Stimulated activated CD4-positive, alpha-beta T cell treated with anti-CD3 and anti-CD28 coated beads, Interleukin-2, amount 100 ng/mL, for 48 hours (primary cell): Measurements from ENCODE around the gene TMEM245.

Experiments
- DNase-seq, 2 donors: peaks; one replicate each; pipeline ENCODE4 v3.0.0-alpha.2; 2020

The TMEM245 gene

GRCh38 chr9:109019420-109019819 is 100.3 kb downstream of the TMEM245 start:
- no peak for DNase-seq

DNA sequence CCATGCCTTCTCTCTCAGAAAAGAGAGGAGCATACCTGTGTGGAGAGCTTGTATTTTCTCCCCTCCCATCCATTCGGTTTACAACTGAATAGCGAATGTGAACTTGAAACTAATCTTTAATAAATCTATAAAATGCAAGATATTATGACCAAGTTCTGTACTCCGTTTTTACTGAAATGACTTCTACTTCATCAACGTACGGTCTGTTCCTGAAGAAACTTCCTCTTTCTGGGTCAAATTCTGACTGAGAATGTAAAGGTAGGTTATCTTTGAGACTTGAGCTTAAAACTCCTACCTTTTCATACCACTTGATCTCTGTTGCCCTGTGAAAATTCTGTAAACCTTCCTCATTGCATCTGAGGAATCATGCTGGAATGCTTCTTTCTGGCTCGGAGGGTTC is 102.3 kb downstream of the TMEM245 start:
- DNase-seq, result no peak

DNA sequence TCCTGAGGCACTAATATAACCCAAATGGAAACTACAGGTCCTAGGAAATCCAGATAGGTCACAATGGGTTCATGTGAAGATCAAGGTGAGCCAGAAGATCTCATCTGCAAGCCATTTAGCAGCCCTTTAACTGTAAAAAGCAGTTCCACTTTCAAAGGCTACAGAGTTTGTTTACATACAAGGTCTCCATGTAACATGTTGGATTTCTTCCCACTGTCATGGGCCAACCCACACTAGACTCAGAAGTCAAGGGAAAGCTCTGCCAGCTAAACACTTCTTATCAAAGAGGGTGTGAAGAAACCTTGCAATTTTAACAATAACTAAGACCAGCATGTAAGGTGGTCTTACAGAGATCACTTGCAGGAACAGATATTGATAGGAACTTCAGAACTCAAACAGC is 102.7 kb downstream of the TMEM245 start:
- no peak for DNase-seq

DNA sequence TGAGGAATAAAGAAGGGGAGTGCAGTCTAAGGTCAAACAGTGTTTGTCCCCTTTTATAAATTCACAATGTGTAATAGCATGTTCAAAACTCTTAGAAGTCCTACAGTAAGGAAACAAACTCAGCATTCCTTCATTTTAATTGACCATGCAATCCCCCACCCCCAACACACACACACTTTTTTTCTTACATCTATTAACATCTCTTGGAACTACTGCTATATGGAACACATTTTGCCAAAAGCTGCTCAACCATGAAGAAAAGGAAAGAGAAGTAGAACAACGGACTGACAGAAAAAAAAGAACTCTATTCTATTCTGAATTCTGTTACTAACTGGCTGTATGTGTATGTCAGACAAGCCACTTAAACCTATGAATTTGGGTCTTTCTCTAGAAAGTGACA is 103.6 kb downstream of the TMEM245 start:
- DNase-seq, result no peak

DNA sequence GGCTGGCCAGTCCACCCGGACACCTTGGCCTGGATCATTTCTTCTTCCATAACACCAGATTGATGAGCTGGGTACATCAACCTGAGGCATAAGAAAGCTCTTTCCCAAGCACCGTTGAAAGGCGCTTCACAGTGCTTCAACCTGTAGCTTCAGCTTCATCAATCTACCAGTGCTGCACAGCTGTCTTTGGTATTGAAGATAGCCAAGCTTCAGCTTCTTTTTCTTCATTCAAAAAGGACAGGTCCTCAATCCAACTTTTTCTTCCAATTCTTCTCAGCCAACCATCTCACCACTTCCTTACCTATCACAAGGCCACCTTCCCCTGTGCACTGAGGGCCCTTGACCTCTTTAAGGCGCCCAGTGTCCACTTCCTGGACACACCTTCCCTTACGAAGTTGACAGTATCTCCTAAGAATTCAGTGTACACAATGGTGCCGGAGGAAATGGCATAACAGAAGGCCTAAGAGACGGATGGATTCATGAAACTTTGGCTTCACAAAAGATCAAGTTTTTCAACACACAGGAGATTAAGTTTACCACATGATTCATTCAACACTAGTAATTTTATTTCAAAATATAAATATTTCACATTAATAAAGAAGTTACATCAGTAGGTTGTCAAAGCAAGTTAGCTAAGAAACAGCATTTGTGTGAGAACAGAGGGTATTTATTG is 105.0 kb downstream of the TMEM245 start:
- no peak for DNase-seq

DNA sequence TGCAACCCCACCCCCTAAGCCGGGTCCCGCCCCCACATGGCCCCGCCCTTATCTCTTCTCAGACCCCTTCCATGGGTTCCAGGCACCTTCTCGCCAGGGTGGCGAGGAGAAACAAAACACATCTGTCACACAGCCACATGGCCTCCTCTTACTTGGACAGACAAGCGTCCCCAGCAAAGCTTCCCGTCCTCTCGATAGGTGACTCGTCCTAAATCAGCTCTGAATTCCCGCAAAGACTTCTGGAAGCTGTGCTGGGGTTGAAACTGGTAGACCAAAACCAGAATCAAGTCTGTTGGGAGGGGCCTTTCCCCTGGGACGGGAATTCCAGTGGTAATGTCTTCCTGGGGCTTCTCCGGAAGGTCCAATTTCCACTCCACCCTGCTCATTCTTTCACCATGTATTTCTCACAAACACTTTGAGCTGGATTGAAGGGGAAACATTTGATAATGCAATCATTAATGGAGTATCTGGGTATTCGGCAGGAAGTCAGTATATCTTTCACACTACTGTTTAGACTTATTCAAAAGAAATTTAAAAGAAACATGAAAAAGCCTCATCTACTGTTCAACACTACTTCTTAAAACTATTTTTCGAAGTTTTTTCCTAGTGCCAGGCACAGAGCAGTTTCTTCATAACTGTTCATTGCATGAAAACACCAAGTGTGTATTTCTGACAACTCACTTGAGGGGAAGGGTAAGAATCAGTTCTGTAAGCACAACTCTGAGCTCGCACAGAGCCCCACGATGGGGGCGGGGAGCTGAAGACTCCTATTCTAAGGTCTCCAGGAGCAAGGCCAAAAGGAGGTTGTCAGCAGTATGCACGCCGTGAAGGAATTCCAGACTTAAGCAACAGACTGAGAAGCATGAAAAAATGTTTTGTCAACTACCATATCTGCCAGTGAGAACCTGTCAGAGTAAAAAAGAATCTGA is 105.8 kb downstream of the TMEM245 start:
- DNase-seq, result no peak

DNA sequence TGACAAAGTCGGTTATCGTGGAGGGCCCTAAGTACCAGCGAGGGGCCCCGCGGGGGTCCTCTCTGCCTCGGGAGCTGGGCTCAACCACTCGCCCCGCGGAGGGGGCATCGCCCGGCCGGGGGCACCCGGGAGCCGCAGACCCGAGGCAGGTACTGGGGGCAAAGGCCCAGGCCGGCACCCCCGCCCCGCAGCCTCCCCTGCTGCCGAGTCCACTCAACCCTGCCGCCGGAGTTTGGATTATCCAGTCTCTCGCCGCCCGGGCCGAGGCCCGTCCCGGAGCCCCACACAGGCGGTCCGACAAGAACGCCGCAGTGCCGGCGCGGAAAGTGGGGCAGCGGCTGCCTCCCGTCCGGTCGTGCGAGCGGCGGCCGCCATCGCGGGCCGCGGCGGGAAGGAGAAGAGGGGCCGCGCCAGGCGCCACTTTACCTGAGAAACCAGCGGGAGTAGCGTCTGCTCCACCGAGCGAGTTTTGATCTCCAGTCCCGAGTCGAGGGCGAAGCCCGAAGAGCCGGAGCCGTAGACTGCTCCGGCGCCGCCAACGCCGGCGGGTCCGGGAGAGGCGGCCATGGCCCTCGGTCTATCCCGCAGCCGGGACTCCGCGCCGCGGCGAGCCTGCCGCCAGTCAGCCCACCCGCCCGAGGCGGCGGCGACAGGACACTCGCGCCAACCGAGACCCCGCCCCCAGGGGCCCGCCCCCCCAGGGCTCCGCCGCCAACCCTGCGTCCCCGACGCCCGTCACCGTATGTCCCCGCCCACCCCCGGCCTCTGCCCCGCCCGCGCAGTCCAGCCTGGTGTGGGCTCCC is 106.7 kb downstream of the TMEM245 start, which contains the start of gene CTNNAL1:
TSS of gene CTNNAL1 (minus strand) at position 624 of the 803 bp plus-strand sequence. CDS start at position 567, 57 bp downstream.
- peak; percentile 76 to 78 for DNase-seq

GRCh38 chr9:109012009-109012875 is 107.5 kb downstream of the TMEM245 start:
- peak; percentile 23 to 31 for DNase-seq

DNA sequence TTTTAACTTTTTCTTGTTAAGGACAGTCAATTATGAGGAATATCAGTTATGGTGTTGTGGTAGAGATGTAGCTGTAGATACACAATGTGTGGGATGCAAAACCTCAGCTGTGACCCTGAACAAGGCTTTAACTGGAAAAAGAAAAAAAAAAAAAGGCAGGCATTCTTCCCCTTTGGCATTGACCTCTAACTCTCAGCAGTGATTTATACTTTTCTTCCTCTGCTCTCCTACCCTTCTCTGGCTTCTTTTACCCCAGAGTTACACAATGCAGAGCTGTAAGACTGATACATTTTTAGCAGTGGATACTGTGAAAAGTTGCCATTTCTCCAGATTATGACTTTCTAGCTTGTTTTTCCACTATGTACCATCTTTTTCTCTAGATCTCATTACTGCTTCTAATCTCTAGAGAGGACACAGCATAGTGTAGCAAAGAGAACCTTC is 108.5 kb downstream of the TMEM245 start:
- no peak for DNase-seq

GRCh38 chr9:109010746-109011145 is 109.0 kb downstream of the TMEM245 start:
- peak; percentile 38 to 48 for DNase-seq

GRCh38 chr9:109005678-109006077 is 114.1 kb downstream of the TMEM245 start:
- no peak for DNase-seq

GRCh38 chr9:109003116-109003515 is 116.6 kb downstream of the TMEM245 start:
- DNase-seq, result no peak

GRCh38 chr9:109002141-109002540 is 117.6 kb downstream of the TMEM245 start:
- DNase-seq, result no peak

GRCh38 chr9:109001275-109001676 is 118.5 kb downstream of the TMEM245 start:
- DNase-seq, result no peak

GRCh38 chr9:108997112-108997511 is 122.6 kb downstream of the TMEM245 start:
- no peak for DNase-seq

- DNase-seq, result no peak
Observed at GRCh38 chr9:108996643-108997042, 123.1 kb downstream of the TMEM245 start.

DNA sequence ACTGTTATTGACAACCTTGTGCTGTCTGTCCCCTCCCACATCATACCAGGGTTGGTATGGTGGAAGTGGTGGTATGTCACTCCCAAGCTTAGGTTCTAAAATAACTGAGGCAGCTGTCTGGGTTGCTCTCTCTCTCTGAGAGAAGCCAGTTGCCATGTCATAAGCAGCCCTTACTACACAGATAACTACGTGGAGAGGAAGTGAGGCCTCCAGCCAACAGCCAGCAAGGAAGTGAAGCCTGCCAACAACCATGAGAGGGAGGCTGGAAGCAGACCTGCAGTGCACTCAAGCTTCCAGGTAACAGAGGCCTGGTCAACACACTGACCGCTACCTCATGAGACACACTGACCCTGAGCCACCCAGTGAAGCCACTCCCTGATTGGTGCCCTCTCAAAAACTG is 125.1 kb downstream of the TMEM245 start:
- DNase-seq, result no peak

DNA sequence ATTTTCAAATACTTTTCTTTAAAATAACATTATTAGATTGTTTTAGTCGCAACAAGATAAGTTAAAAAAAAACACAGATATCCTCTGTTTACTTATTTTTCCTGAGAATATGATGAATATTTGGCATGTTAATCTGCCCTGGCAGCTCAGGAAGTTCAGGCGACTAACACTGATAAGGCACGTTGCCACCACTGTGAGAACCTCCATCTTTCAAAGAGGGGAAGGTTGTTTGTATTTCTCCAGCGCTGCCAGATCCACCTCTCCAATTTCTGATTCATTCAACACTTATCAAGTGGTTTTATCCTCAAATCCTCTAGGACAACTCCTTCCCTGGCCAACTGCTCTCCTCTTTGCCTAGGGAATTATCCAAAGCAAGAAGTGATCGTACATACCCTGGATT is 128.3 kb downstream of the TMEM245 start:
- no peak for DNase-seq

DNA sequence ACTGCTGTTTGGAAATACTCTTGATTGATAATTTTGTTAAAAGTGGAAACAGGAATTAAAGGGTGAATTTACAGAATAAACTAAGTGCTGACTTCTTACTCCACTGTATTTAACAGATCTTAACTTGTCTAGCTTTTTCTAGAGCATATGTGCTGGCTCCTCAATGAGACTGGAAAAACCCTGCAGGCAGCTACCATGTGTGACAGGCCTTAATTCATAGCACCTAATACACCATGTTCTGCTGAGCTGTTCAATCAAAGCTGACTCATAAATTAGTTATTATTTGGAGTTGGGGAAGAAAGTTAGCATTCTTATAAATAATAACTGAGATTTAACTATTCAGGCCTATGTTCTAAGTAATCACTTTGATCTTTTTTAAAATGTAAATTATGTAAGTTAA is 135.9 kb downstream of the TMEM245 start:
- no peak for DNase-seq

DNA sequence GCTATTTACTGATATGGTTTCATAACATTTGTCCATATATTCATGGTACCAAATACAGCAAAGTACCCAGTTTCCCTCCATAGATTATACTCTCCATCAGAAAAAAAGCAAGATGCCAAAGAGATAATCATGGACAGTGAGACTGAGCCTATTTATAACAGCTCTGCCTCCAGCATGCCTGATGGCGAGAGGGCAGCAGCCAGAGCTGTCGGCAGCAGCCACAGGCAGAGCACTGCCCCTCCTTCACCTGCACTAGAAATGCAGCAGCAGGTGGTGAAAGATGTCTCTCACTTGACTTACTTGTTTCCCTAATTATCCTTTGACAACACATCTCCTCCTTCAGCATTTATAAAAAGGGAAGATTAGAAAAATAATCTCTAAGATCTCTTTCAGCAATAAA is 138.9 kb downstream of the TMEM245 start:
- DNase-seq, result no peak

DNA sequence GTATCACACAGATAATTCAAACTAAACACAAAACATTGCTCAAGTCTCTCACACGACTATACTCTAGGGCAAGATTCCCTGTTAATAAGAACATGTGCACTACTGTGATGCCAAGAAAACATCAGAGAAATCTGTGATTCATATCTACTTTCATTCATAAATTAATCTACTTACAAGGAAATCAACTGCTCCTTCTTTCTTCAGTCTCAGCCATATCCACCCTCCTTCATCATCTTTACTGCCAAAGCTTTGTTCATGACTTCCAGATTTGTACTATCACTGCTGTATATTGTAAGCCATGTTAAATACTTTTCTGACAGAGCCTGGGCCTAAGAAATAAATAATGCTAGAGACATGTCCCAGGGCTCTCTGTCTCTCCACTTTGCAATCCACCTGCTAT is 141.5 kb downstream of the TMEM245 start:
- no peak for DNase-seq

GRCh38 chr9:108973895-108974294 is 145.9 kb downstream of the TMEM245 start:
- no peak for DNase-seq
